Keratinocyte (primary cell): ENCODE results near the gene TAP1. TPM values are rescaled to one million over a fixed set of nuclear protein-coding genes. Genes with fewer than 3 reads are reported as not detected.
"Not testable (repeated sequence)": the region's sequence is repeated elsewhere in the genome, so short reads cannot be mapped to it uniquely, and the experiment has no call there.

Source experiments
- DNase-seq: peaks from one replicate; pipeline ENCODE4 v3.0.0-alpha.2; 2011; ENCODE audit warnings: low read depth, missing footprints, low spot score
- FAIRE-seq: peaks from 2 replicates; lab custom pipeline; 2011; peaks lifted over from hg19 to GRCh38; lab: Jason Lieb, UNC
- H2AFZ ChIP-seq: 2 replicates; pipeline ENCODE4 v1.6.0; 2012; ENCODE audit warnings: low read length, control low read depth, inconsistent platforms; ENCODE audit not compliant: control insufficient read depth
- H3K27ac ChIP-seq: 2 replicates; pipeline ENCODE4 v1.5.1; 2011; ENCODE audit warnings: low read length; ENCODE audit not compliant: control insufficient read depth, insufficient read depth
- H3K27me3 ChIP-seq: 3 replicates; pipeline ENCODE4 v1.6.0; 2011; ENCODE audit warnings: low read length; ENCODE audit not compliant: control insufficient read depth, insufficient read depth; ENCODE audit errors: extremely low read depth
- H3K36me3 ChIP-seq, 2 experiments: 2 replicates in 1 of 2; 3 replicates in 1 of 2; pipeline ENCODE4 v1.5.1; 2011; ENCODE audit warnings: low read length in 2 of 2, mild to moderate bottlenecking in 1 of 2; ENCODE audit not compliant: control insufficient read depth in 2 of 2, insufficient read depth in 2 of 2; ENCODE audit errors: extremely low read depth in 1 of 2
- H3K4me1 ChIP-seq: 3 replicates; pipeline ENCODE4 v1.5.1; 2011; ENCODE audit warnings: low read length; ENCODE audit not compliant: control insufficient read depth, insufficient read depth; ENCODE audit errors: extremely low read depth
- H3K4me2 ChIP-seq: 3 replicates; pipeline ENCODE4 v1.6.0; 2011; ENCODE audit warnings: low read depth, low read length; ENCODE audit not compliant: control insufficient read depth, insufficient read depth; ENCODE audit errors: extremely low read depth
- H3K4me3 ChIP-seq, 3 experiments: fragments of 200-600 bp in 1 of 3; sonication (generic) in 1 of 3; 2 replicates in 2 of 3; 3 replicates in 1 of 3; pipeline ENCODE4 v1.5.1; 2011 to 2016; ENCODE audit warnings: low read length in 3 of 3, mild to moderate bottlenecking in 3 of 3, control low read depth in 2 of 3, inconsistent platforms in 1 of 3, low read depth in 1 of 3, mixed read lengths in 1 of 3, mixed run types in 1 of 3, moderate library complexity in 1 of 3; ENCODE audit not compliant: control insufficient read depth in 2 of 3, insufficient read depth in 2 of 3; ENCODE audit errors: extremely low read depth in 1 of 3
- H3K79me2 ChIP-seq: 2 replicates; pipeline ENCODE4 v1.6.0; 2012; ENCODE audit warnings: low read length; ENCODE audit not compliant: control insufficient read depth, insufficient read depth
- H3K9ac ChIP-seq: 3 replicates; pipeline ENCODE4 v1.6.0; 2011; ENCODE audit warnings: low read length; ENCODE audit not compliant: control insufficient read depth, insufficient read depth; ENCODE audit errors: extremely low read depth
- H3K9me1 ChIP-seq: 3 replicates; pipeline ENCODE4 v1.6.0; 2011; ENCODE audit warnings: low read length; ENCODE audit not compliant: control insufficient read depth, insufficient read depth; ENCODE audit errors: extremely low read depth
- H3K9me3 ChIP-seq: 2 replicates; pipeline ENCODE4 v1.5.1; 2012; ENCODE audit warnings: low read depth, low read length; ENCODE audit not compliant: control insufficient read depth
- H4K20me1 ChIP-seq: 3 replicates; pipeline ENCODE4 v1.6.0; 2011; ENCODE audit warnings: low read length; ENCODE audit not compliant: control insufficient read depth, insufficient read depth; ENCODE audit errors: extremely low read depth
- EZH2 ChIP-seq: IDR thresholded peaks from one replicate; pipeline ENCODE4 v1.6.1; 2012; ENCODE audit warnings: inconsistent platforms, mild to moderate bottlenecking, low read length, moderate library complexity
- dilution Hi-C: fragments of 300-500 bp; cut with MboI; formaldehyde crosslinking; loops from one replicate; pipeline ENCODE4 v1.7.0; 2020; ENCODE audit warnings: low sequenced_read_pairs; ENCODE audit not compliant: extremely low pct_ligation_motif_present
- polyA plus RNA-seq, 5 experiments: library from polyadenylated mRNA; depleted of rRNA in 3 of 5; stranded (reverse) in 3 of 5; stranded (forward) in 1 of 5; unstranded in 1 of 5; fragments of >200 nt; gene quantifications; 1 replicate in 1 of 5; 2 replicates in 3 of 5; 3 replicates in 1 of 5; pipeline versions ENCODE4 v1.2.1 to v1.2.3, GENCODE V29; 2011 to 2012; ENCODE audit warnings: missing spikeins in 2 of 5, low read depth in 1 of 5, low replicate concordance in 1 of 5
- TF ChIP-seq, protein P1 (sequence below), 3 experiments: IDR thresholded peaks in 1 of 3; conservative IDR thresholded peaks in 1 of 3; optimal IDR thresholded peaks in 1 of 3; 2 replicates in 2 of 3; 3 replicates in 1 of 3; pipeline versions ENCODE3 to v1.5.1; 2011; ENCODE audit warnings: low read length in 3 of 3, mild to moderate bottlenecking in 3 of 3, moderate library complexity in 2 of 3, control low read depth in 1 of 3, inconsistent platforms in 1 of 3; ENCODE audit not compliant: insufficient read depth in 2 of 3; ENCODE audit errors: extremely low read depth in 1 of 3

Gene TAP1
- polyA plus RNA-seq, 1 donor (not counting 4 experiments of a cell fraction or from before 2014, with no cell fraction given): 56.1 TPM

DNA sequence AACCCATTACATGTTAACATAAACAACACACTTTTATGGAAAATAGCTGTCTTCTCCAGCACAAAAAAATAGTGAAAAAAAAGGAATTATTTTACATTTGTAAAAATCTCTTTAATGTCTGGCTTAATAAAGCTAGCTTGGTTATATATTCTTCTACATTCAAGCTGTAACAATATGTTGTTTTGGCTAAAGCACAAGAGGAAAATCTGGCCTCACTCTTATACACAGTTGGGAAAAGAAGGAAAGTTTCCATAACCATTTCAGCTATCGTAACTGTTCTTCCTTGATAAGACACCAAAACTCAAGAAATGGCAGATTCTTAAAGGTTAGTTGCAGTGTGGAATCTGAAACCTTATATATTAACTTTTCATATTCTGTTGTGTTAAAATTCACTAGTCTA, 44.3 kb downstream of the TAP1 start:
- Histone ChIP-seq H3K9me1 (no peaks in the 10 kb centered on the region), H3K27me3 (no peaks in the 10 kb centered on the region), H3K4me1 (peaks cover 4% of the 10 kb centered on the region), H4K20me1 (no peaks in the 10 kb centered on the region), H3K4me2 (no peak overlapping the region), H3K36me3 (no peaks in the 10 kb centered on the region), H3K9me3 (no peaks in the 10 kb centered on the region), H2AFZ (no peak overlapping the region), H3K27ac (no peak overlapping the region), H3K4me3 (no peak overlapping the region), H3K79me2 (no peaks in the 10 kb centered on the region), H3K9ac (no peak overlapping the region)
- FAIRE-seq: no peak
- DNase-seq: no peak
- dilution Hi-C loops: no loop called here
- TF ChIP-seq, protein P1, sequence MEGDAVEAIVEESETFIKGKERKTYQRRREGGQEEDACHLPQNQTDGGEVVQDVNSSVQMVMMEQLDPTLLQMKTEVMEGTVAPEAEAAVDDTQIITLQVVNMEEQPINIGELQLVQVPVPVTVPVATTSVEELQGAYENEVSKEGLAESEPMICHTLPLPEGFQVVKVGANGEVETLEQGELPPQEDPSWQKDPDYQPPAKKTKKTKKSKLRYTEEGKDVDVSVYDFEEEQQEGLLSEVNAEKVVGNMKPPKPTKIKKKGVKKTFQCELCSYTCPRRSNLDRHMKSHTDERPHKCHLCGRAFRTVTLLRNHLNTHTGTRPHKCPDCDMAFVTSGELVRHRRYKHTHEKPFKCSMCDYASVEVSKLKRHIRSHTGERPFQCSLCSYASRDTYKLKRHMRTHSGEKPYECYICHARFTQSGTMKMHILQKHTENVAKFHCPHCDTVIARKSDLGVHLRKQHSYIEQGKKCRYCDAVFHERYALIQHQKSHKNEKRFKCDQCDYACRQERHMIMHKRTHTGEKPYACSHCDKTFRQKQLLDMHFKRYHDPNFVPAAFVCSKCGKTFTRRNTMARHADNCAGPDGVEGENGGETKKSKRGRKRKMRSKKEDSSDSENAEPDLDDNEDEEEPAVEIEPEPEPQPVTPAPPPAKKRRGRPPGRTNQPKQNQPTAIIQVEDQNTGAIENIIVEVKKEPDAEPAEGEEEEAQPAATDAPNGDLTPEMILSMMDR (optimal IDR thresholded peaks at IDR 0.05 in 1 of 3, IDR thresholded peaks at IDR 0.05 in 1 of 3, conservative IDR thresholded peaks at IDR 0.05 in 1 of 3; ENCODE audit: extremely low read depth in 1 of 3, insufficient read depth in 2 of 3, low read length in 3 of 3): no peak
- no peak for TF ChIP-seq EZH2

DNA sequence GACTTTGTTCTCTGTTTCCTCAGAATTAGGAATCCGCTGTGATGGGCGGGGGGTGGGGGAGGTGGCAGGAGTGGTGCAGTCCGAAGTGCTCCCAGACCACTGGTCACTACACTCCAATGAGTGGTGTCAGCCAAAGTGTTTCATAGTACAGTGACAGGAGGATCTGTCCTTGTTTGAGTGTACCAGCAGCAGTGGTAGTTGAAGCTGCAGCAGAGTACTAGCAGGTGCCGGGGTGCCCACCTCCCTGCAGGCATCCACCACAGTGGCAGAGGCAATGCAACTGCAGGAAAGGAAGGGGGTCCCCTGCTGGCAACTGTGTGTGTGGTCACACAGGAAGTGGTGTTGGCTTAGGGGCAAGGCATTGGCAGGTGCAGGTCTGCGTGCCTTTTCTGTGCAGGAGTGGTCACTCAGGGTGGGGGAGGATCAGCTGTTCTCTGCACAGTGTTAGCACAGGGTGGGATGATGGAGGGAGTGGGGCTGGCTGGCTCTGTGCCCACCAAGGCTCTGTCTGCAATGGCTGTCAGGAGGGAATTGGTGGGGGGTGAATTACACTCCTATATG, 46.4 kb downstream of the TAP1 start:
- Histone ChIP-seq H3K4me1 (no peaks in the 10 kb centered on the region), H3K4me2 (no peak overlapping the region), H3K36me3 (no peaks in the 10 kb centered on the region), H3K9me1 (no peaks in the 10 kb centered on the region), H3K27ac (no peak overlapping the region), H3K9me3 (no peaks in the 10 kb centered on the region), H3K27me3 (no peaks in the 10 kb centered on the region), H3K9ac (no peak overlapping the region), H3K79me2 (no peaks in the 10 kb centered on the region), H4K20me1 (no peaks in the 10 kb centered on the region), H3K4me3 (no peak overlapping the region), H2AFZ (no peak overlapping the region)
- DNase-seq (no peak), FAIRE-seq (no peak)
- no peak for TF ChIP-seq EZH2
- TF ChIP-seq, protein P1 (optimal IDR thresholded peaks at IDR 0.05 in 1 of 3, IDR thresholded peaks at IDR 0.05 in 1 of 3, conservative IDR thresholded peaks at IDR 0.05 in 1 of 3; ENCODE audit: extremely low read depth in 1 of 3, insufficient read depth in 2 of 3, low read length in 3 of 3): no peak
- dilution Hi-C loops: no loop called here

DNA sequence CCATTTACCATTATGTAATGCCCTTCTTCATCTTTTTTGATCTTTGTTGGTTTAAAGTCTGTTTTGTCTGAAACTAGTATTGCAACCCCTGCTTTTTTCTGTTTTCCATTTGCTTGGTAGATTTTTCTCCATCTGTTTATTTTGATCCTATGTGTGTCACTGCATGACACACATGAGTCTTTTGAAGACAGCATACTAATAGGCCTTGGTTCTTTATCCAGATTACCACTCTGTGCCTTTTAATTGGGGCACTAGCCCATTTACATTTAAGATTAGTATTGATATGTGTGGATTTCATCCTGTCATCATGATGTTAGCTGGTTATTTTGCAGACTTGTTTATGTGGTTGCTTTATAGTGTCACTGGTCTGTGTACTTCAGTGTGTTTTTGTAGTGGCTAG, 48.1 kb downstream of the TAP1 start:
- H3K9me3 ChIP-seq, H3K27ac ChIP-seq, H3K4me3 ChIP-seq, H3K36me3 ChIP-seq, dilution Hi-C loops, H3K9ac ChIP-seq, DNase-seq, FAIRE-seq, H2AFZ ChIP-seq, H3K4me1 ChIP-seq, H3K9me1 ChIP-seq, H3K4me2 ChIP-seq, H3K27me3 ChIP-seq, H4K20me1 ChIP-seq, H3K79me2 ChIP-seq: not testable (repeated sequence)
